NCI-H2081 treated with DMSO at 0.1 percent for 48 hours (cell line): ENCODE data around the gene GRPR.
"Not testable (repeated sequence)": the region's sequence is repeated elsewhere in the genome, so short reads cannot be mapped to it uniquely, and the experiment has no call there.

Source experiments
- DNase-seq: peaks from one replicate; lab custom pipeline; 2025; lab: John Stamatoyannopoulos, UW

GRPR gene

GRCh38 chrX:16183843-16184242, 60.5 kb downstream of the GRPR start:
- not testable (repeated sequence) for DNase-seq

GRCh38 chrX:16185725-16186136, 62.4 kb downstream of the GRPR start:
- DNase-seq: no peak

DNA sequence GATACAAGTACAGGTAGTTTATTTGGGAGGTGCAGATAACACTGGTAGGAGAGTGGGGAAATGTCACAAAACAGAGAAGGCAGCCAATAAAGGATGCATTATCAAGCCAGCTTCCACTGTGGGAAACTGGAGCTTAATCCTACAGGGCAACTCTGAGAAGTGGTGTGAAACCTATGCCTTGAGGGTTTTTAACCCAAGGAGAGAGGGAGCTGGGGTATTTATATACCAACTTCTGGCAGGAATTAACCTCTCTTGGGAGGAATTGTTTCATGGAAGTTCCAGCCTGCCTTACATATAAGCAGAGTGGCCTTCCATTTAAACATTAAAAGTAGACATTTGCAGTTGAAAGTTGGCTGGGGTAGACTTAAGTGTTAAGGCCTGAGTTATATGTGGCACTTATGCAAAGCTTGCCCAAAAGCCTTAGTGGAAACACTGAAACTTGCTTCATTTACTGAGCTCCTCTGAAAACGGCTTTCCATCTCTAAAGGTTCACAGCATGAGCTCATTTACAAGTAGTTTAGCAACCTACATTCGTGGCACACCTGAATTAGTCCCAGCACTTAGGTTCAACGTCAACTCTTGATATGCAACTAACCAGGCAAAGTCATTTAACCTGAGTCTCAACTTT, 63.1 kb downstream of the GRPR start:
- DNase-seq: no peak

- no peak for DNase-seq
These were observed 63.8 kb downstream of the GRPR start for GRCh38 chrX:16187024-16187760.

DNA sequence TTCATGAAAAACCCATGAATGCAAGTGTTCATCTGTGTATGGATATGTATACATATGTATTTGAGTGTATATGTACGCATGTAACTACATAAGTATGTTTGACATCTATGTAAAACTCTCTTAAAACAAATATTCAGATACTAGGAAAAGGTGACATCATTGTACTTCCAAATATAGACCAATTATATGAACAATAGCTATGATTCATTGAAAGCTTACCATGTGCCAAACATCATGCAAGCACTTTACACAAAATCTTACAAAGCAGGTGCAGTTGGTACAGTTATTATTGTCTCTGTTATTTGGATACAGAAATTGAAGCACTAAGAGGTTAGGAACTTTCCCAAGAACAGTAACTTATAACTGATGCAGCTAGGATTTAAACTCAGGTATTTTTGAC, 65.3 kb downstream of the GRPR start:
- DNase-seq: peak; percentile 4

- no peak for DNase-seq
These were observed 68.2 kb downstream of the GRPR start for GRCh38 chrX:16191605-16192004.

DNA sequence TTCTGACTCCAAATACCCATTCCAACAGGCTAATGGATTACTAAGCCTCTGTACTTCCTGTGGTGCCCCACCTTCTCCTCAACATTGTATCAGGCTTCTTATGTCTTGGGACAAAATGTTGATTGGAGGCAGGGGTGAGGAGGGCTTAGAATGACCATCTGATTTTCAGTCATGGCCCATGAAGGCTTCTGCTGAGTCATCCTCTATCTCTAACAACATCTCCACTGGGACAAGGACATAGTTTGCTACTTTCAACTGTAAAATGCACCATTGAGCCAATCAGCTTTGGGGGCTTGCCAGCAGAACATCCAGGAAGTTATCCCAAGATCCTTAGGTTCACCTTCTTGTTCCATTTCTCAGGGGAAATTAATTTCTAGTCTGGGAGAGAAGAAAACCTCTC, 73.5 kb downstream of the GRPR start:
- DNase-seq: no peak

- no peak for DNase-seq
These were observed 76.0 kb downstream of the GRPR start for GRCh38 chrX:16199343-16199742.

DNA sequence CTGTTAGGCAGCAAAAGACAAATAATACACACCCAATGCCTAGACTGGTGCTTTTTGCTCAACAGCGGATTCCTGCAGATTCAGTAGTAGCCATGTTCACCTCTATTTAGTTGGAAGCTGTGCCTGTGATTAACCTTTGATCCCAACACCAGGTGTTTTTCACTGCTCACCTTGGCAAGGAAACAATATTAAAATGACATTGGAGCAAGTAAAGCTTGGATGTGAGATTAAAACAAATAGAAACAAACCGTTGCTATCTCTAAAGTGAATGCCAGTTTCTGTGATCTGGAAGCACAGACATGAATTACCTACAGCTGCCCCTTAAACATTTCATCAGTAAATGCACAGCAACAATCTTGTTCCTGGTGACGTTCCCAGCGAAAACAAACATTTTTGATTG, 79.6 kb downstream of the GRPR start:
- no peak for DNase-seq
